HG02610 (cell line): ENCODE data around the gene DLG1.
"Not testable (repeated sequence)": the region's sequence is repeated elsewhere in the genome, so short reads cannot be mapped to it uniquely, and the experiment has no call there.

ENCODE experiments used
- ATAC-seq: cut with Tn5 transposase; IDR thresholded peaks from one replicate; pipeline ENCODE4 v1.9.1; 2021; ENCODE audit warnings: mild to moderate bottlenecking, moderate library complexity; ENCODE audit not compliant: unreplicated experiment

Gene DLG1

GRCh38 chr3:197122394-197122793 is 176.0 kb downstream of the DLG1 start:
- no peak for ATAC-seq

- ATAC-seq = no peak
Measured at GRCh38 chr3:197117114-197117513, 181.3 kb downstream of the DLG1 start.

DNA sequence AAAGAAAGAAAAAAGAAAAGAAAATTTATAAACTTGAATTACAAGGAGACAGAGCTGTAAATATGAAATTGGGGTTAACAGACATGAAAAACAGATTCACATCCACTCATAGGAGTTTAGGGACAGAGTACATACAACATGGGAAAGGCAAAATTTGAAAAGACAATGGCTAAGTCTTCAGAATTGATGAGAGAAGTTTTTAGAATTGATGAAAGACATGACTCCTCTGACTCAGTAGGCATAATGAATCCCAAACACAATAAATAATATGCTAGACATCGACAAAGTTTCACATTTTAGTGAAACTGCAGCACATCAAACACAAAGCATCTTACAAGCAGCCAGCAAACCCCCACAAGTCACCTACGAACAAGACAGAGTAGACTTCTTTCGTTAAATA is 184.4 kb downstream of the DLG1 start:
- ATAC-seq = no peak

DNA sequence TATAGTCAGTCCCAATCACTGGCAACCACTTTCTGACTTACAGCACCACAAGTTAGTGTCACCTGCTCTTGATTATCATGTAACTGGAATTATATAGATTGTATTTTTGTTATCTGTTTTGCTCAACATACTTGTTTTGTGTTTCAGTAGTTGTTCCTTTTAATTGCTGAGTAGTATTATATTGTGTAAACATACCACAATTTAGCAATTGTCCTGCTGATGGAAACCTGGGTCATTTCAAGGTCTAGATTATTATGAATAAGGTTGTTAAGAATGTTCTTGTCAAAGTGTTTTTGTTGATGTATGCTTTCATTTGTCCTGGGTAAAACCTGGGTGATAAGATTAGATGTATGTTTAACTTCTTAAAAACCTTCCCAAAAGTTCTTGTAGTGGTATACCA is 186.7 kb downstream of the DLG1 start:
- ATAC-seq = no peak

GRCh38 chr3:197105786-197106185 is 192.6 kb downstream of the DLG1 start:
- ATAC-seq = no peak

GRCh38 chr3:197104738-197105137 is 193.7 kb downstream of the DLG1 start:
- no peak for ATAC-seq

- no peak for ATAC-seq
Measured at GRCh38 chr3:197103766-197104165, 194.6 kb downstream of the DLG1 start.

GRCh38 chr3:197093871-197094270 is 204.5 kb downstream of the DLG1 start:
- no peak for ATAC-seq

DNA sequence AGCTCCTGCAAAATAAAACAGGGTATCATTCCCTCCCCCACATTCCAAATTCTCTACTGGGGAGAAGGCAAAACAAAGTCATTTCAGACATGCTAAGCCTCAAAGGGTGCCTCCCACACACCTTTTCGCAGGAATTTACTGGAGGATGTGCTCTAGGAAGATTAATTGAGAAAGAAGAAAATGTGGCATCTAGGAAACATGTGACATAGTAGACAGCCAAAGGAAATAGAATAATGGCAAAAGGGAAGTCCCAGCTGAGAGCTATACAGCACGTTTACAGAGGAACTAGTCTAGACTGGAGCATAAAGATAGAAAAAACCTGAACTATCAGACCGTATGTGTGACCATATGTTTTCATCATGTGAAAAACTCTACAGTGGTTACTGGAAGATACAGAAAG is 210.0 kb downstream of the DLG1 start:
- no peak for ATAC-seq

GRCh38 chr3:197085137-197085536 is 213.3 kb downstream of the DLG1 start:
- no peak for ATAC-seq

GRCh38 chr3:197083486-197083885 is 214.9 kb downstream of the DLG1 start:
- ATAC-seq = no peak

DNA sequence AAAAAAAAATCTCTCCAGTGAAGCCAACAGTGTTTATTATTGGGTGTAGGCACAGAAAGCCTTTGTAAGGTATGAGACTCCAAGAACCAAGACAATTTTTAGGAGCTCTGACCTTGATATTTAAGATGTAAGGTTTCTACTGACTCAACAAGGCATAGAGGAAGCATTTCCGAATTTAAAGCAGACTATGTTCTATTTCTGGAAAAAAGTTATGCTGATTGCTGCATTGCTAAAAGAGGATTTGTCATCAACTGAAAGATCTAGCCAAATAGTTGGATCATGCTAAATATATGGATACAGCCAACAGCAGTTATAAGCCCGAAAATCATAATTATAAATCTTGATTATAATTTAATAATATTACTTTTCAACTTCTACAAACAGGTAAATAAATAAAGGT is 215.5 kb downstream of the DLG1 start:
- no peak for ATAC-seq

DNA sequence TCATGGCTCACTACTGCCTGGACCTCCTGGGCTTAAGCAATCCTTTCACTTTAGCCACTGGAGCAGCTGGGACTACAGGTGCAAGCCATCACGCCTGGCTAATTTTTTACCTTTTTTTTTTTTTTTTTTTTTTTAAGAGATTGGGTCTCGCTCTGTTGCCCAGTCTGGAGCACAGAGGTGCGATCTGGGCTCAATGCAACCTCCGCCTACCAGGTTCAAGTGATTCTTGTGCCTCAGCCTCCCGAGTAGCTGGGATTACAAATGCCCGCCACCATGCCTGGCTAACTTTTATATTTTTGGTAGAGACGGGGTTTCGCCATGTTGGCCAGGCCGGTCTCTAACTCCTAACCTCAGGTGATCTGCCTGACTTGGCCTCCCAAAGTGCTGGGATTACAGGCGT is 218.1 kb downstream of the DLG1 start:
- no peak for ATAC-seq

- no peak for ATAC-seq
Measured at GRCh38 chr3:197076415-197076814, 222.0 kb downstream of the DLG1 start.

GRCh38 chr3:197068077-197068476 is 230.3 kb downstream of the DLG1 start:
- no peak for ATAC-seq

DNA sequence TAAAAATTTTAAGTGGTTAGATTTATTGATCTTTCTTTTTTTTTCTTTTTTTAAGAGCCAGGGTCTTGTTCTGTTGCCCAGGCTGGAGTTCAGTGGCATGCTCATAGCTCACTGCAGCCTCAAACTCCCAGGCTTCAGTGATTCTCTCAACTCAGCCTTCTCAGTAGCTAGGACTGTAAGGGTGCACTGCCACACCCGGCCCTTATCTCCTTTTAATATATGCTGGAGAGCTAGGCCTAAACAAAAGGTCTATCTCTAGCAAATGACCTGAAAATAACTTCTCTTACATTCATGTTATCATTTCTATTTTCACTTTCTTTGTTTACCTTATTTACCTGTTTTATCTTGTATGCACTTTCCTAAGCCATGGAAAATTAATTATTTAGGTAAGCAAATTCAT is 233.6 kb downstream of the DLG1 start:
- no peak for ATAC-seq

- no peak for ATAC-seq
Measured at GRCh38 chr3:197062446-197062845, 236.0 kb downstream of the DLG1 start.

- not testable (repeated sequence) for ATAC-seq
Measured at GRCh38 chr3:197051637-197052036, 246.8 kb downstream of the DLG1 start.

GRCh38 chr3:197050511-197050910 is 247.9 kb downstream of the DLG1 start:
- peak; percentile 79 for ATAC-seq

DNA sequence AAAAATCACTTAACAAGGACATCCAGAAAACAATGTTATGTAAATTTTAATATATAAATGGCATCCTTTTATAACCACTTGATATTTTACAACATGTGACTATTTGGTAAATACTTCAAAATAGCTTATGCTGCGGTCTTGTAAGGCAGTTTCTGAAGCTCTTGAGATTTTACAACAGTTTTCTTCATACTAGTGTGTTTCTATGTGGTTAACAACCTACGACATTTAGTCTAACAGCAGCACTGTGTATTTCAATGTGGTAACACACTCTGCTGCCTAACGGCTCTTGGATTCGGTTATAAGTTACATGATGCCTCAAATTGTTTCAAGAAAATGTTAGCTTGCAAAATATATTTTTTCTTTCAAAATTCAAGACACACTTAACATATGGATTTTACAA is 255.9 kb downstream of the DLG1 start:
- ATAC-seq = no peak

GRCh38 chr3:197041875-197042488 is 256.4 kb downstream of the DLG1 start:
- no peak for ATAC-seq

- no peak for ATAC-seq
Measured at GRCh38 chr3:197040658-197041057, 257.8 kb downstream of the DLG1 start.

- ATAC-seq = no peak
Measured at GRCh38 chr3:197038679-197039462, 259.5 kb downstream of the DLG1 start.
